Measurements from ENCODE around the gene BTLA.

BTLA gene

DNA sequence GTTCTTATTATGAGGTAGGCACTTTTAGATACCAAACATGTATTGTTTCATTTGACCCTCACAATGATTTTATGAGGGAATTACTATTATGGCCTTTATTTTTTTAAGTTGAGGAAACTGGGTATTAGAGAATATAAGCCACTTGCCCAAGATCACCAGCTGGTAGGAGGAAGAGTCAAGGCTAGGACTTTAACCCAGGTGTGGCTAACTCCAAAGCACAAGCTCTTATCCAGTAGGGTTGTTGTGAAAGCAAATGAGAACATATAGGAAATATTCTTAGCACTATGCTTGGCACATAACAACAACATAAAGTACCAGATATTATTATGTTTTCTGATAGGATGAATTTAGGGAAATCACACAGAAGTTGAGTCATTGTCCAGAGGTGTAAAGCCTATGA is 7.9 kb downstream of the BTLA start:
- CTCF ChIA-PET: no interaction called here
- Histone ChIP-seq H3K27ac (ENCODE audit: insufficient read depth in 1 of 2, low read depth in 1 of 2, low read length in 2 of 2, poor library complexity in 1 of 2, severe bottlenecking in 2 of 2) (no peak overlapping the region), H3K36me3 (ENCODE audit: control insufficient read depth in 4 of 4, insufficient read depth in 4 of 4, low read length in 3 of 4) (no peaks in the 10 kb centered on the region), H3K27me3 (replicated peaks in 2 of 5; ENCODE audit: control insufficient read depth in 4 of 5, insufficient read depth in 5 of 5, low read length in 4 of 5) (no peaks in the 10 kb centered on the region), H3K4me1 (ENCODE audit: control extremely low read depth in 1 of 4, control insufficient read depth in 4 of 4, insufficient read depth in 4 of 4, low read length in 3 of 4) (peaks cover 0 to 5% (median under 1%) of the 10 kb centered on the region in 4 experiments), H3K9me3 (ENCODE audit: control extremely low read depth in 1 of 5, control insufficient read depth in 4 of 5, insufficient read depth in 2 of 5, low read depth in 1 of 5, low read length in 4 of 5) (no peaks in the 10 kb centered on the region), H3K4me3 (ENCODE audit: control insufficient read depth in 1 of 7, extremely low read depth in 1 of 7, insufficient read depth in 4 of 7, low read depth in 2 of 7, low read length in 6 of 7) (no peak overlapping the region)
- DNase-seq: no peak
- POLR2A ChIA-PET: no interaction called here

DNA sequence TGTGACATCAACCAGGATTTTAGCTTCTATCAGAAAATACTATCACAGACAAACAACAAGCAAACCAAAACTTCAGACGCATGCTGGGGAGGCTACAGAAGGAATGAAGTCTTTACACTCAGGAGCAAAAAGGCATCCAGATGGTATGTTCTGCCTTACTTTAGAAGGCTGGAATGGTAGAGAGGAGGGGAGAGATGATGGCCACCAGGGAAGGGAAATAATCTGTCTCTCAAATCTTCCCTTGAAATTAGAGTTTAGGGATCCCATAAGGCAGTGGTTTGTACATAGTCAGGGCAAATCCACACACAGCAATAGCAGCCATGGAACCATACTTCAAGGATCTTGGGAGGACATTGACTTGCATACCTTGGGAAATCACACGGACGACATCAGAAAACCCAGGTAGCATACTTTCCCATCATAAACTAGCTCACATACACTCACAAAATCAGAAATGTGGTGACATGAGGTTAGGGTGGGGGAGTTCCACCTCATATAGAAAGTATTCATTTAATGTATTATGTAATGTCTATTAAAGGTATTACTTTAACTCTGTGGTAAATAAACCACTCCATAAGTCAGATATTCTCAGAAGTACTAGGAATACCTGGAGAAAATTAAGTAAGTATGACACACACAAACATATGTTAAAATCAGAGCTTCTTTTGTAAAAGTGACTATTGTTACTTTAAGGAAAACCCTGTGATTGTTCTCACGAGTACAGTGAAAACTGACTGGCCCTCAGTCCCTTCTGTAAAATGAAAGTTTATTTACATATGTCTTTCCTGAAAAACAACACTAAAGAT is 9.4 kb downstream of the BTLA start:
- DNase-seq: no peak
- CTCF ChIA-PET: interaction anchor here (1.0 kb wide), 1 partner anchor 163 kb away, joined by 3 read pairs; no protein-coding TSS in a partner anchor
- POLR2A ChIA-PET: no interaction called here
- Histone ChIP-seq H3K27me3 (replicated peaks in 2 of 5; ENCODE audit: control insufficient read depth in 4 of 5, insufficient read depth in 5 of 5, low read length in 4 of 5) (no peaks in the 10 kb centered on the region), H3K36me3 (ENCODE audit: control insufficient read depth in 4 of 4, insufficient read depth in 4 of 4, low read length in 3 of 4) (no peaks in the 10 kb centered on the region), H3K27ac (ENCODE audit: insufficient read depth in 1 of 2, low read depth in 1 of 2, low read length in 2 of 2, poor library complexity in 1 of 2, severe bottlenecking in 2 of 2) (no peak overlapping the region), H3K9me3 (ENCODE audit: control extremely low read depth in 1 of 5, control insufficient read depth in 4 of 5, insufficient read depth in 2 of 5, low read depth in 1 of 5, low read length in 4 of 5) (no peaks in the 10 kb centered on the region), H3K4me3 (ENCODE audit: control insufficient read depth in 1 of 7, extremely low read depth in 1 of 7, insufficient read depth in 4 of 7, low read depth in 2 of 7, low read length in 6 of 7) (no peak overlapping the region), H3K4me1 (ENCODE audit: control extremely low read depth in 1 of 4, control insufficient read depth in 4 of 4, insufficient read depth in 4 of 4, low read length in 3 of 4) (no peaks in the 10 kb centered on the region)
- WGBS (ENCODE audit: insufficient coverage): no CpG with 5 or more reads among the region's 4 CpGs

- H3K4me3 ChIP-seq (ENCODE audit: control insufficient read depth in 1 of 7, extremely low read depth in 1 of 7, insufficient read depth in 4 of 7, low read depth in 2 of 7, low read length in 6 of 7): no peak overlapping the region
- no peaks in the 10 kb centered on the region for H3K36me3 ChIP-seq (ENCODE audit: control insufficient read depth in 4 of 4, insufficient read depth in 4 of 4, low read length in 3 of 4)
- no peaks in the 10 kb centered on the region for H3K27me3 ChIP-seq (replicated peaks in 2 of 5; ENCODE audit: control insufficient read depth in 4 of 5, insufficient read depth in 5 of 5, low read length in 4 of 5)
- DNase-seq: no peak
- WGBS (ENCODE audit: insufficient coverage): 100% methylated on average over 2 of the region's 7 CpGs
- no peaks in the 10 kb centered on the region for H3K9me3 ChIP-seq (ENCODE audit: control extremely low read depth in 1 of 5, control insufficient read depth in 4 of 5, insufficient read depth in 2 of 5, low read depth in 1 of 5, low read length in 4 of 5)
- ChIA-PET CTCF (interaction anchor here (2.7 kb wide), 1 partner anchor 8 kb away, joined by 6 read pairs; no protein-coding TSS in a partner anchor), POLR2A (interaction anchor here (0.5 kb wide), 1 partner anchor 21 kb away, joined by 4 read pairs; no protein-coding TSS in a partner anchor)
- H3K4me1 ChIP-seq (ENCODE audit: control extremely low read depth in 1 of 4, control insufficient read depth in 4 of 4, insufficient read depth in 4 of 4, low read length in 3 of 4): peaks cover 0 to 2% (median 0%) of the 10 kb centered on the region in 4 experiments
- no peak overlapping the region for H3K27ac ChIP-seq (ENCODE audit: insufficient read depth in 1 of 2, low read depth in 1 of 2, low read length in 2 of 2, poor library complexity in 1 of 2, severe bottlenecking in 2 of 2)
Observed at GRCh38 chr3:112486811-112487505, 12.3 kb downstream of the BTLA start.

DNA sequence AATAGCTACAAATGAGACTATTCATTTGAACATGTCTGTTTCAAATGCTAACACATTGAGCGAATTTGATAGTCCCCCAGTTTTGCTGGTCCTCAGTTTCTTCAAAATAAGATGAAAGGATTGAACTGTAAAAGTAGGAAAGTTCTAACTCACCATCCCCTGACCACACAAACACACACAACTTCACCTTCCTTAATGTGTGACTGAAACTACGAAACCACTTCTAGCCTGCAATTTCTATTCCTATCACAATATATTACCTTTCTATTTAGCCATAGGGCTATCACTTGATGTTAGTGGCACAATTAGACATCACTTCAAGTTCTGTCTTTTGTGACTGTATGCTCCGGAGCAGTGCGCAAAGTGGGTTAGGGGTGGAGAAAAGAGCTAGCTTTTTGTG is 14.9 kb downstream of the BTLA start:
- no peak overlapping the region for H3K4me3 ChIP-seq (ENCODE audit: control insufficient read depth in 1 of 7, extremely low read depth in 1 of 7, insufficient read depth in 4 of 7, low read depth in 2 of 7, low read length in 6 of 7)
- no peaks in the 10 kb centered on the region for H3K27me3 ChIP-seq (replicated peaks in 2 of 5; ENCODE audit: control insufficient read depth in 4 of 5, insufficient read depth in 5 of 5, low read length in 4 of 5)
- CTCF ChIA-PET: interaction anchor here (1.5 kb wide), 1 partner anchor 14 kb away, joined by 3 read pairs; the partner anchor contains the start of gene BTLA
- WGBS (ENCODE audit: insufficient coverage): 100% methylated on average over 1 of the region's 4 CpGs
- no peak for DNase-seq
- H3K4me1 ChIP-seq (ENCODE audit: control extremely low read depth in 1 of 4, control insufficient read depth in 4 of 4, insufficient read depth in 4 of 4, low read length in 3 of 4): peaks cover 0 to 2% (median 0%) of the 10 kb centered on the region in 4 experiments
- H3K9me3 ChIP-seq (ENCODE audit: control extremely low read depth in 1 of 5, control insufficient read depth in 4 of 5, insufficient read depth in 2 of 5, low read depth in 1 of 5, low read length in 4 of 5): no peaks in the 10 kb centered on the region
- POLR2A ChIA-PET: no interaction called here
- H3K36me3 ChIP-seq (ENCODE audit: control insufficient read depth in 4 of 4, insufficient read depth in 4 of 4, low read length in 3 of 4): no peaks in the 10 kb centered on the region
- no peak overlapping the region for H3K27ac ChIP-seq (ENCODE audit: insufficient read depth in 1 of 2, low read depth in 1 of 2, low read length in 2 of 2, poor library complexity in 1 of 2, severe bottlenecking in 2 of 2)

DNA sequence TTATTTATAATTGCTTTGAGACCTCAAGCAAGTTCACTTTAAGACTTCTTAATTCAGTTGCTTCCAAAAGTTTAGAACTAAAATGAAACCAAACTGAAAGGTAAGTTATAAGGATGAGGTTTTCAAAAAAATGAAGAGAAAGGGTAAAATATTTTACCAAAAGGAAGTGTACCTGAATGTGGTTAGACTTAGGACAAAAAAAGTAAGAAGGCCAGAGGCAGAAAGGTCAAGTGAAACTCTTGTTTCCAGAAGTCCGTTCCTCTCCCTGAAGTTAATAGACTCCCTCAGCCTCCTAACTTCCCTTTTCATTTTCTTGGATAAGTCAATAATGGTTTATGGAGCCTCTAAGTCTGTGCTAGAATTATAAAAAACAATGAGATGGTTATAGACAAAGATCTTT is 16.6 kb downstream of the BTLA start:
- Histone ChIP-seq H3K9me3 (ENCODE audit: control extremely low read depth in 1 of 5, control insufficient read depth in 4 of 5, insufficient read depth in 2 of 5, low read depth in 1 of 5, low read length in 4 of 5) (no peaks in the 10 kb centered on the region), H3K36me3 (ENCODE audit: control insufficient read depth in 4 of 4, insufficient read depth in 4 of 4, low read length in 3 of 4) (no peaks in the 10 kb centered on the region), H3K27me3 (replicated peaks in 2 of 5; ENCODE audit: control insufficient read depth in 4 of 5, insufficient read depth in 5 of 5, low read length in 4 of 5) (no peaks in the 10 kb centered on the region), H3K27ac (ENCODE audit: insufficient read depth in 1 of 2, low read depth in 1 of 2, low read length in 2 of 2, poor library complexity in 1 of 2, severe bottlenecking in 2 of 2) (no peak overlapping the region), H3K4me3 (ENCODE audit: control insufficient read depth in 1 of 7, extremely low read depth in 1 of 7, insufficient read depth in 4 of 7, low read depth in 2 of 7, low read length in 6 of 7) (no peak overlapping the region), H3K4me1 (ENCODE audit: control extremely low read depth in 1 of 4, control insufficient read depth in 4 of 4, insufficient read depth in 4 of 4, low read length in 3 of 4) (peaks cover 0 to 9% (median 6%) of the 10 kb centered on the region in 4 experiments)
- POLR2A ChIA-PET: no interaction called here
- no peak for DNase-seq
- WGBS (ENCODE audit: insufficient coverage): no CpG with 5 or more reads among the region's 1 CpG
- CTCF ChIA-PET: no interaction called here

DNA sequence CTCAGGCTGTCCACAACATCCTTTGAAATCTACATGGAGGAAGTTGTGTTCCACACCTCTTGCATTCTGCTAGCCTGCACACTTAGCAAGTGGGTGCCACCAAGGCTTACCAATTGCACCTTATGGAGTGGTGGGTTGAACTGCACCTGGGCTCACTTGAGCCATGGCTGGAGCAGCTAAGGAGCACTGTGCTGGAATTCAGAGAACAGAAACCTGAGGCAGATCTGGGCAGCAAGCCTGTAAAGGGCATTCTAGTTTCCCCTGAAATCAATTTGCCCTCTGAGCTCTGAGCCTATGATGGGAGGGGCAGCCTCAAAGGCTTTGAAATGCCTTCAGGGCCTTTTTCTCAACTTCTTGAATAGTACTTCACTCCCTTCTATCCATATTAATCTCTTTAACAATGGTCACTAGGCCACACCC is 18.0 kb downstream of the BTLA start:
- Histone ChIP-seq H3K36me3 (ENCODE audit: control insufficient read depth in 4 of 4, insufficient read depth in 4 of 4, low read length in 3 of 4) (peaks cover 0 to 3% (median 0%) of the 10 kb centered on the region in 4 experiments), H3K4me3 (ENCODE audit: control insufficient read depth in 1 of 7, extremely low read depth in 1 of 7, insufficient read depth in 4 of 7, low read depth in 2 of 7, low read length in 6 of 7) (no peak overlapping the region), H3K9me3 (ENCODE audit: control extremely low read depth in 1 of 5, control insufficient read depth in 4 of 5, insufficient read depth in 2 of 5, low read depth in 1 of 5, low read length in 4 of 5) (no peaks in the 10 kb centered on the region), H3K4me1 (ENCODE audit: control extremely low read depth in 1 of 4, control insufficient read depth in 4 of 4, insufficient read depth in 4 of 4, low read length in 3 of 4) (peaks cover 0 to 9% (median 6%) of the 10 kb centered on the region in 4 experiments), H3K27me3 (replicated peaks in 2 of 5; ENCODE audit: control insufficient read depth in 4 of 5, insufficient read depth in 5 of 5, low read length in 4 of 5) (no peaks in the 10 kb centered on the region), H3K27ac (ENCODE audit: insufficient read depth in 1 of 2, low read depth in 1 of 2, low read length in 2 of 2, poor library complexity in 1 of 2, severe bottlenecking in 2 of 2) (no peak overlapping the region)
- ChIA-PET CTCF (no interaction called here), POLR2A (no interaction called here)
- DNase-seq: no peak

- ChIA-PET CTCF (interaction anchor here (0.7 to 2.1 kb wide), 4 partner anchors 10 to 148 kb away, joined by 3 to 6 read pairs (median 3); no protein-coding TSS in a partner anchor), POLR2A (interaction anchor here (0.6 kb wide), 1 partner anchor 18 kb away, joined by 3 read pairs; no protein-coding TSS in a partner anchor)
- Histone ChIP-seq H3K27ac (ENCODE audit: insufficient read depth in 1 of 2, low read depth in 1 of 2, low read length in 2 of 2, poor library complexity in 1 of 2, severe bottlenecking in 2 of 2) (no peak overlapping the region), H3K4me1 (ENCODE audit: control extremely low read depth in 1 of 4, control insufficient read depth in 4 of 4, insufficient read depth in 4 of 4, low read length in 3 of 4) (peaks cover 9 to 32% (median 13%) of the 10 kb centered on the region in 4 experiments), H3K4me3 (ENCODE audit: control insufficient read depth in 1 of 7, extremely low read depth in 1 of 7, insufficient read depth in 4 of 7, low read depth in 2 of 7, low read length in 6 of 7) (no peak overlapping the region), H3K36me3 (ENCODE audit: control insufficient read depth in 4 of 4, insufficient read depth in 4 of 4, low read length in 3 of 4) (peaks cover 0 to 3% (median 0%) of the 10 kb centered on the region in 4 experiments), H3K27me3 (replicated peaks in 2 of 5; ENCODE audit: control insufficient read depth in 4 of 5, insufficient read depth in 5 of 5, low read length in 4 of 5) (no peaks in the 10 kb centered on the region), H3K9me3 (ENCODE audit: control extremely low read depth in 1 of 5, control insufficient read depth in 4 of 5, insufficient read depth in 2 of 5, low read depth in 1 of 5, low read length in 4 of 5) (no peaks in the 10 kb centered on the region)
- no CpG with 5 or more reads among the region's 1 CpG for WGBS (ENCODE audit: insufficient coverage)
- DNase-seq: peak in 2 of 3 donors; percentile 52 to 64
Observed at GRCh38 chr3:112477891-112478290, 21.4 kb downstream of the BTLA start.
